Activated T-cell treated with anti-CD3 and anti-CD28 coated beads for 4 hours (primary cell): Measurements from ENCODE around the gene RSPH1.

ENCODE experiments used
- DNase-seq: peaks from one replicate; pipeline ENCODE4 v3.0.0-alpha.2; 2020

Gene RSPH1

GRCh38 chr21:42423685-42424084 lies 72.3 kb downstream of the RSPH1 start:
- DNase-seq: no peak

GRCh38 chr21:42423197-42423675 lies 72.8 kb downstream of the RSPH1 start:
- no peak for DNase-seq
